ENCODE results near the gene TMC1. TPM values are rescaled to one million over a fixed set of nuclear protein-coding genes. Genes with fewer than 3 reads are reported as not detected.

Gene TMC1
- total RNA-seq, 2 experiments from 2014 or later, result not detected

DNA sequence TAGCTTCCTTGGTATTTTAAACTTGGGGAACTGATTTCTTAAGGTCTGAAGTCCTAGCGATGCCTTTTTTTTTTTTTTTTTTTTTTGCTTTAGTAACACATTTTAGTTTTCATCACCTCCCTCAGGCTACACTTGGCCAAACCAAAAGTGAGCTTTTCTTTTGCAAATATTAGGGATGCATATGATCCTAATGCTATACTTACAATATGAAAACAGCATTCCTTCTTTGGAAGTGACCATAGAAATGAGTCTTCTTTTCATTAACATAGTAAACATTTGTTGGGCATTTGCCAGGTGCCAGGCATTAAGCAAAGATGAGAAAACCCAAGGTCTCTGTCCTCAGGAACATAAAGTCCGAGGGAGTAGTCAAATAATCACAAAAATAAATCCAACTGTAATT lies 241.6 kb downstream of the TMC1 start:
- Mint-ChIP-seq H3K27me3 (peaks cover 20% of the 10 kb centered on the region), H3K4me3 (no peak overlapping the region), H3K27ac (no peak overlapping the region), H3K4me1 (ENCODE audit: low read depth) (no peaks in the 10 kb centered on the region), H3K9me3 (no peaks in the 10 kb centered on the region), H3K36me3 (ENCODE audit: low read depth) (no peaks in the 10 kb centered on the region)
- ChIA-PET POLR2A (no interaction called here), CTCF (no interaction called here)
- Histone ChIP-seq H3K27me3 (ENCODE audit: control insufficient read depth in 1 of 2, insufficient read depth in 2 of 2, low read length in 2 of 2) (no peaks in the 10 kb centered on the region), H3K9me3 (ENCODE audit: control insufficient read depth in 1 of 2, insufficient read depth in 1 of 2, low read length in 2 of 2) (no peaks in the 10 kb centered on the region), H3K36me3 (ENCODE audit: insufficient read depth, low read length) (no peaks in the 10 kb centered on the region), H3K27ac (ENCODE audit: low read depth in 1 of 2, low read length in 2 of 2) (no peak overlapping the region), H3K4me1 (ENCODE audit: insufficient read depth, low read length) (no peaks in the 10 kb centered on the region), H3K4me3 (ENCODE audit: low read length) (no peak overlapping the region)
- TF ChIP-seq, protein P1, sequence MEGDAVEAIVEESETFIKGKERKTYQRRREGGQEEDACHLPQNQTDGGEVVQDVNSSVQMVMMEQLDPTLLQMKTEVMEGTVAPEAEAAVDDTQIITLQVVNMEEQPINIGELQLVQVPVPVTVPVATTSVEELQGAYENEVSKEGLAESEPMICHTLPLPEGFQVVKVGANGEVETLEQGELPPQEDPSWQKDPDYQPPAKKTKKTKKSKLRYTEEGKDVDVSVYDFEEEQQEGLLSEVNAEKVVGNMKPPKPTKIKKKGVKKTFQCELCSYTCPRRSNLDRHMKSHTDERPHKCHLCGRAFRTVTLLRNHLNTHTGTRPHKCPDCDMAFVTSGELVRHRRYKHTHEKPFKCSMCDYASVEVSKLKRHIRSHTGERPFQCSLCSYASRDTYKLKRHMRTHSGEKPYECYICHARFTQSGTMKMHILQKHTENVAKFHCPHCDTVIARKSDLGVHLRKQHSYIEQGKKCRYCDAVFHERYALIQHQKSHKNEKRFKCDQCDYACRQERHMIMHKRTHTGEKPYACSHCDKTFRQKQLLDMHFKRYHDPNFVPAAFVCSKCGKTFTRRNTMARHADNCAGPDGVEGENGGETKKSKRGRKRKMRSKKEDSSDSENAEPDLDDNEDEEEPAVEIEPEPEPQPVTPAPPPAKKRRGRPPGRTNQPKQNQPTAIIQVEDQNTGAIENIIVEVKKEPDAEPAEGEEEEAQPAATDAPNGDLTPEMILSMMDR (IDR thresholded peaks at IDR 0.05), result no peak
- ATAC-seq (ENCODE audit: poor library complexity), result no peak
- no peak for DNase-seq
- intact Hi-C loops (cut with DNase I, micrococcal nuclease), result no loop called here

DNA sequence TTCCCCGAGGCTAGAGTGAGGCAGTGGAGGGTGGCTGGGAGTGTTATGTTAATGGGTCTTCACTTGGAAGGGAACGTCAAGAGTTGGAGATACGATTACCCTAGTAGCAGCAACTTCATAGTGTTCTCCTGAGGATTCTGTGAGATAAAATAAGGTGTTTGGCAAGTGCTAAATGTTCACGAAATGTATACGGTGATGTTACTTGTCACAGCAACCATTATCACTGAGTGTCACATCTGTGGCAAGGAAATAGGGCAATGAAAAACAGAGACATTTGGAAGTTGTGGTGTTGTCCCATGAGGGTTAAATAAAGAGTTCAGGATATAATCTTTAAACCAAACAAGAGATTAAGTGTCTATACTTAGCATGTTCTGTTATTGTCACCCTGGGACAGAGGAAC lies 248.1 kb downstream of the TMC1 start:
- Histone ChIP-seq H3K36me3 (ENCODE audit: insufficient read depth, low read length) (no peaks in the 10 kb centered on the region), H3K27me3 (ENCODE audit: control insufficient read depth in 1 of 2, insufficient read depth in 2 of 2, low read length in 2 of 2) (peaks cover 0 to 2% of the 10 kb centered on the region in 2 experiments), H3K27ac (ENCODE audit: low read depth in 1 of 2, low read length in 2 of 2) (no peak overlapping the region), H3K4me3 (ENCODE audit: low read length) (no peak overlapping the region), H3K9me3 (ENCODE audit: control insufficient read depth in 1 of 2, insufficient read depth in 1 of 2, low read length in 2 of 2) (no peaks in the 10 kb centered on the region), H3K4me1 (ENCODE audit: insufficient read depth, low read length) (no peaks in the 10 kb centered on the region)
- ATAC-seq (ENCODE audit: poor library complexity), result no peak
- no peaks in the 10 kb centered on the region for H3K4me1 Mint-ChIP-seq (ENCODE audit: low read depth)
- intact Hi-C loops (cut with DNase I, micrococcal nuclease), result no loop called here
- H3K4me3 Mint-ChIP-seq, result no peak overlapping the region
- TF ChIP-seq, protein P1 (IDR thresholded peaks at IDR 0.05), result no peak
- ChIA-PET CTCF (no interaction called here), POLR2A (no interaction called here)
- H3K9me3 Mint-ChIP-seq, result no peaks in the 10 kb centered on the region
- H3K36me3 Mint-ChIP-seq (ENCODE audit: low read depth), result no peaks in the 10 kb centered on the region
- no peak for DNase-seq
- no peak overlapping the region for H3K27ac Mint-ChIP-seq
- peaks cover 9% of the 10 kb centered on the region for H3K27me3 Mint-ChIP-seq

DNA sequence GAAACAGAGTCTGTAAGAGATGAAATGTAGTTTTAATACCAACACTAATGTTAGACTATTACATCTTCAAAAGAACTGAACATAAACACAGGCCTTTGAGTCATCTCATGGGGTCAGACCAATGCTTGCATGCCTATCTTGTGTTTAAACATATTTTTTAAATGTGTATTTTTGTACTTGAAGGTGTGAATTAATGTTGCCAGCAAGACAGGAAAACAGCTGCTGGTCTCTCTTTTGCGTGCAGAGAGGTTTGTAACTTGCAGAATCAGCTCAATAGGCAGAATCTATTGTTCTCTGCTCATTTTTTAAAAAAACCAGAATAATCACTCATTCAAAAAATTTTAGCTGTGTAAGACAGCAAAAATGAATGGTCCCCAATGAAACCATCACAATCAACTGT lies 251.3 kb downstream of the TMC1 start:
- H3K27me3 ChIP-seq (ENCODE audit: control insufficient read depth in 1 of 2, insufficient read depth in 2 of 2, low read length in 2 of 2), result peaks cover 0 to 3% of the 10 kb centered on the region in 2 experiments
- H3K4me3 Mint-ChIP-seq, result no peak overlapping the region
- intact Hi-C loops (cut with DNase I, micrococcal nuclease), result no loop called here
- H3K27ac Mint-ChIP-seq, result no peak overlapping the region
- H3K36me3 ChIP-seq (ENCODE audit: insufficient read depth, low read length), result no peaks in the 10 kb centered on the region
- POLR2A ChIA-PET, result no interaction called here
- H3K27me3 Mint-ChIP-seq, result peaks cover 12% of the 10 kb centered on the region
- TF ChIP-seq, protein P1 (IDR thresholded peaks at IDR 0.05), result no peak
- no peaks in the 10 kb centered on the region for H3K9me3 Mint-ChIP-seq
- H3K27ac ChIP-seq (ENCODE audit: low read depth in 1 of 2, low read length in 2 of 2), result no peak overlapping the region
- ATAC-seq (ENCODE audit: poor library complexity) (no peak), DNase-seq (no peak)
- H3K4me3 ChIP-seq (ENCODE audit: low read length), result no peak overlapping the region
- H3K9me3 ChIP-seq (ENCODE audit: control insufficient read depth in 1 of 2, insufficient read depth in 1 of 2, low read length in 2 of 2), result no peaks in the 10 kb centered on the region
- no peaks in the 10 kb centered on the region for H3K36me3 Mint-ChIP-seq (ENCODE audit: low read depth)
- CTCF ChIA-PET, result no interaction called here
- no peaks in the 10 kb centered on the region for H3K4me1 ChIP-seq (ENCODE audit: insufficient read depth, low read length)
- H3K4me1 Mint-ChIP-seq (ENCODE audit: low read depth), result no peaks in the 10 kb centered on the region
